Nephron progenitor cell (in vitro differentiated cells): ENCODE data around the gene TSEN34.
"Not testable (repeated sequence)": the region's sequence is repeated elsewhere in the genome, so short reads cannot be mapped to it uniquely, and the experiment has no call there.

ENCODE experiments used
- DNase-seq: peaks from one replicate; pipeline ENCODE4 v3.0.0; 2021
- H3K27ac Mint-ChIP-seq: 2 replicates; pipeline ENCODE4 v1.8.0; 2021; ENCODE audit warnings: mild to moderate bottlenecking, moderate library complexity, mixed read lengths
- H3K27me3 Mint-ChIP-seq: 2 replicates; pipeline ENCODE4 v1.8.0; 2021; ENCODE audit warnings: mild to moderate bottlenecking, low read depth, mixed read lengths; ENCODE audit not compliant: poor library complexity
- H3K36me3 Mint-ChIP-seq: 2 replicates; pipeline ENCODE4 v1.8.0; 2021; ENCODE audit warnings: low read depth, mixed read lengths
- H3K4me1 Mint-ChIP-seq: 2 replicates; pipeline ENCODE4 v1.8.0; 2021; ENCODE audit warnings: mixed read lengths
- H3K4me3 Mint-ChIP-seq: 2 replicates; pipeline ENCODE4 v1.8.0; 2021; ENCODE audit warnings: mild to moderate bottlenecking, moderate library complexity, mixed read lengths
- H3K9me3 Mint-ChIP-seq: 2 replicates; pipeline ENCODE4 v1.8.0; 2021; ENCODE audit warnings: mild to moderate bottlenecking, moderate library complexity, mixed read lengths
- TF ChIP-seq, protein P1 (sequence below): fragments of 200-600 bp; sonication (generic); IDR thresholded peaks from 2 replicates; pipeline ENCODE4 v1.5.0; 2021; ENCODE audit warnings: antibody characterized with exemption

The TSEN34 gene

DNA sequence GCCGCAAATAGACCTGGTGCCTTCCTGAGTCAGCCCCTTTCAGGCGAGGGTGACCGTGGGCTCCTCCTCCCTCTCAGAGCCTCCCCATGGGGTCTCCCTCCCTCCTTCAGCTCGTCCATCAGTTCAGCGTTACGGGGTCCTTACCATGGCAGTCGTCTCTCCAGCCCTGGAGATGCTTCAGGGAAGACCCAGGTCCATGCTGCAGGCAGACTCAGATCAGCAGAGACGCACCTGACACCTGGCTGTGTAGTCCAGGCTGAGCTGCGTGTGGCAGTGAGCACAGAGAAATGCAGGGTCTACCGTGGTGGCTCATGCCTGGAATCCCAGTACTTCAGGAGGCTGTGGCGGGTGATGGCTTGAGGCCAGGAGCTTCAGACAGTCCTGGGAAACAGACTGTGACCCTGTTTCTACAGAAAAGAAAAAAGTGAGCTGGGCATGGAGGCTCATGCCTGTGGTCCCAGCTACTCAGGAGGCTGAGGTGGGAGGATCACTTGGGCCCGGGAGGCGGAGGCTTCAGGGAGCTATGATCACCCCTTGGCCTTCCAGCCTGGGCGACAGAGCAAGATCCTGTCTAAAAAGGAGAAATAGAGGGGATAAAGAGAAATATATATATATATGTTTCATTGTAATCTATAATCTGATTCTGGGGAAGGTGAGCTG, 32.3 kb downstream of the TSEN34 start:
- Mint-ChIP-seq H3K27ac (peak overlapping the region; percentile 40), H3K4me1 (peaks cover 50% of the 10 kb centered on the region)

DNA sequence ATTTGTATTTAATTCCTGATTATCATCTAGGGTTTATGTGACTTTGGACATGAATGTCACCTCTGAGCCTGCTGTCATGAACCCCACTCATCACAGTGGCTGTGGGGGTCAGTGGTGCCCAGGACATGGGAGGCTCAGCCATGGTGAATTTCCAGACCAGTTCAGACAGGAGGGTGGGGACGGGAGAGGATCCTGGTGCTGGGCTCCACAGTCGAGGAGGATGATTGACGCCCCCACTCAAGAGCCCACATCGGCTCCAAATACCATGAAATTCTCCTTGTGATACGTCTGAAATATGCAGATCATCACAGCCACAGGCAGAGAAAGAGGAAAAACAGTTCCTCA, 32.8 kb downstream of the TSEN34 start:
- H3K27ac Mint-ChIP-seq, result peak overlapping the region; percentile 33

More for the DNA sequence above, 32.3 kb downstream of the TSEN34 start:
- peak overlapping the region; percentile 50 for H3K4me3 Mint-ChIP-seq
- DNase-seq, H3K36me3 Mint-ChIP-seq: not testable (repeated sequence)
- peaks cover 16% of the 10 kb centered on the region for H3K9me3 Mint-ChIP-seq
- H3K27me3 Mint-ChIP-seq, result peaks cover 11% of the 10 kb centered on the region

DNA sequence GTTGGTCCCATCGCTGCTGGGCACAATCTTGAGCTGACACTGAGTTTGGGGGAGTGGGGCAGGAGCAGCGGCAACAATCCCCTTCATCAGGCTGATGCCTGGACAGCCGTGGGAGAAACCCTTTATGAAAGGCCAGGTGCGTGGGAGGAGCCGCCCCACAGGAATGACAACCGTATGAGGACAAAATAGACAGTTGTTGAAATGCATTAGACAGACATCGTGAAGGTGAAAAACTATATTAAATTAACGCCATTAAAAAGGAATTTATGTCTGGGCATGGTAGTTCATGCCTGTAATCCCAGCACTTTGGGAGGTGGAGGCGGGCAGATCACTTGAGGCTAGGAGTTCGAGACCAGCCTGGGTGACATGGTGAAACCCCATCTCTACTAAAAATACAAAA, 33.5 kb downstream of the TSEN34 start:
- Mint-ChIP-seq H3K4me1 (peaks cover 40% of the 10 kb centered on the region), H3K9me3 (peaks cover 27% of the 10 kb centered on the region), H3K27me3 (peaks cover 22% of the 10 kb centered on the region), H3K36me3 (peaks cover 11% of the 10 kb centered on the region)
- not testable (repeated sequence) for H3K4me3 Mint-ChIP-seq, DNase-seq, H3K27ac Mint-ChIP-seq

More for the DNA sequence above, 32.8 kb downstream of the TSEN34 start:
- Mint-ChIP-seq H3K27me3 (peaks cover 16% of the 10 kb centered on the region), H3K9me3 (peaks cover 21% of the 10 kb centered on the region), H3K4me1 (peaks cover 45% of the 10 kb centered on the region)
- DNase-seq, H3K36me3 Mint-ChIP-seq, H3K4me3 Mint-ChIP-seq: not testable (repeated sequence)

DNA sequence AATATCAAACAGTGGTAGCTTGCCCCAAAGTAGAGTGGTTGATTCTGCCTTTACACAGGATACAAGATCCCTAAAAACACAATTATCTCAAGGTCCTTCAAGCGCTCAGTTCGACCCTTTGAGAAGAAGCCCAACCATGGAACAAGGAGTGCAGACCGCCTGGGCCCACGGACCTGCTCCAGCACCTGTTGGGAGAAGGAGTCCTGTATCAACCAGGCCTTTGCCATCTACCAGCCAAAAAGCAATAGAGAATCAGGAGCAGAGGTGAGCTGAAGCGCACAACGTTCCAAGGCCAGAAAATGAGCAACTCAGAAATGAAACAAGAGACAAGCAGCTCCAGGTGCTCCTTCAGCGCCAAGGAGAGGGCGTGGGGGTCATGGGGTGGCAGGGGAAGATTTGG, 38.0 kb downstream of the TSEN34 start:
- H3K4me3 Mint-ChIP-seq, result no peak overlapping the region
- H3K27ac Mint-ChIP-seq, result no peak overlapping the region
- H3K9me3 Mint-ChIP-seq, result peaks cover 29% of the 10 kb centered on the region
- H3K27me3 Mint-ChIP-seq, result peaks cover 50% of the 10 kb centered on the region
- TF ChIP-seq, protein P1, sequence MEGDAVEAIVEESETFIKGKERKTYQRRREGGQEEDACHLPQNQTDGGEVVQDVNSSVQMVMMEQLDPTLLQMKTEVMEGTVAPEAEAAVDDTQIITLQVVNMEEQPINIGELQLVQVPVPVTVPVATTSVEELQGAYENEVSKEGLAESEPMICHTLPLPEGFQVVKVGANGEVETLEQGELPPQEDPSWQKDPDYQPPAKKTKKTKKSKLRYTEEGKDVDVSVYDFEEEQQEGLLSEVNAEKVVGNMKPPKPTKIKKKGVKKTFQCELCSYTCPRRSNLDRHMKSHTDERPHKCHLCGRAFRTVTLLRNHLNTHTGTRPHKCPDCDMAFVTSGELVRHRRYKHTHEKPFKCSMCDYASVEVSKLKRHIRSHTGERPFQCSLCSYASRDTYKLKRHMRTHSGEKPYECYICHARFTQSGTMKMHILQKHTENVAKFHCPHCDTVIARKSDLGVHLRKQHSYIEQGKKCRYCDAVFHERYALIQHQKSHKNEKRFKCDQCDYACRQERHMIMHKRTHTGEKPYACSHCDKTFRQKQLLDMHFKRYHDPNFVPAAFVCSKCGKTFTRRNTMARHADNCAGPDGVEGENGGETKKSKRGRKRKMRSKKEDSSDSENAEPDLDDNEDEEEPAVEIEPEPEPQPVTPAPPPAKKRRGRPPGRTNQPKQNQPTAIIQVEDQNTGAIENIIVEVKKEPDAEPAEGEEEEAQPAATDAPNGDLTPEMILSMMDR, result no peak
- no peak for DNase-seq
- peaks cover 11% of the 10 kb centered on the region for H3K36me3 Mint-ChIP-seq
- peaks cover 12% of the 10 kb centered on the region for H3K4me1 Mint-ChIP-seq

DNA sequence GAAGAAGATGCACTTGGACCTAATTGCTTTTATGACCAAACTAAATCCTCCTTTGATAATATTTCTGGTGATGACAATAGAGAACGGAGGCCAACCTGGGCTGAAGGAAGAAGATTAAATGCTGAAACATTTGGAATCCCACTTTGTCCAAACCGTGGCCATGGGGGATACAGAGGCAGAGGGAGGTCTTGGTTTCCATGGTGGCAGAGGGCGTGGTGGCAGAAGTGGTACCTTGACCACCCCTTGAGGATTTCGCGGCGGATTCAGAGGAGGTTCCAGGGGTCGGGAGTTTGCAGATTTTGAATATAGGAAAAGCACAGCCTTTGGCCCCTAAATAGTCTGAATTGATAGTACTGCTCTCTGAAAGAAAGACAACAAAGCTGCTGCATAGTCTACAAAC, 38.9 kb downstream of the TSEN34 start:
- peaks cover 11% of the 10 kb centered on the region for H3K36me3 Mint-ChIP-seq
- H3K27me3 Mint-ChIP-seq, result peaks cover 58% of the 10 kb centered on the region
- H3K9me3 Mint-ChIP-seq, result peaks cover 38% of the 10 kb centered on the region
- H3K27ac Mint-ChIP-seq, result no peak overlapping the region
- no peak overlapping the region for H3K4me3 Mint-ChIP-seq
- TF ChIP-seq, protein P1, result no peak
- DNase-seq, result no peak
- H3K4me1 Mint-ChIP-seq, result peaks cover 11% of the 10 kb centered on the region

DNA sequence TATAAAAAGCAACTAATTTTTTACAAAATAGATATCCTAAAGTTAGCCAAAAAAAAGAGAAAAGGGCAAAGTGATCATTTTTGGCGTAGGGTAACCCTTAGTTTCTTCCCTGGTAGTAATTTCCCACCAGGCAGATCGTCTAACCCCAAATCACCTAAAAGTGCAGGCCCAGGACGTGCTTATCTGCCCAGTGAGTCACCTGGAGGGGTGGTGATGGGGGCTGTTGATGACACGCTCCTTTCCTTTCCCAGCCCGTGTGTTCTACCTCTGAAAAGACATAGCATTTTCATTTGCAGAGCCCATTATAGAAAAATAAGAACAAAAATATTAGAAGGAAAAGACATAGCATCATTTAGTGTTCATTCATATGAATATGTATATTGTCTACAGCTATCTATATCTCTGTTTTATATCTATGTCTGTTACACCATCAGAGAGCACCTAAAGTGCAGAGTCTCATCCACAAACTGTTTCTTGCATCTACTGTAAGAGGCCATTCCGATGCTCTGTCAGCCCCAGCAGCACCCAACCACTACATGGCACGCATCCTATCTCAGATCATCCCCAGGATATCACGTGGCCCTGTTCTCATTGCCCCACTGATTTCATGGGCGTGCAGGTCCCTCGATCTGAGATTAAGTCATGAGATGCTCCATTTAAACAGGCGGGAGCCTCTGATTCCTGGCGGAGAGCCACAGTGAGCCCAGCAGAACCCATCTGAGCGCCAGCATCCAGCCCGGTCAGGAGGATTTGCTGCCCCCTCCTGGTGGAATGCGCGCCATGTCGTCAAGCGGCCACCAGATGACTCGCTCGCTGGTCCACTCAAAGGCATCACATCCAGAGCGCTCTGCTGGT, 40.2 kb downstream of the TSEN34 start:
- H3K27me3 Mint-ChIP-seq, result peaks cover 59% of the 10 kb centered on the region
- peak; percentile 96 for DNase-seq
- peaks cover 11% of the 10 kb centered on the region for H3K36me3 Mint-ChIP-seq
- TF ChIP-seq, protein P1, result peak; percentile 98
- no peak overlapping the region for H3K4me3 Mint-ChIP-seq
- no peak overlapping the region for H3K27ac Mint-ChIP-seq
- H3K4me1 Mint-ChIP-seq, result peaks cover 5% of the 10 kb centered on the region
- H3K9me3 Mint-ChIP-seq, result peaks cover 41% of the 10 kb centered on the region

DNA sequence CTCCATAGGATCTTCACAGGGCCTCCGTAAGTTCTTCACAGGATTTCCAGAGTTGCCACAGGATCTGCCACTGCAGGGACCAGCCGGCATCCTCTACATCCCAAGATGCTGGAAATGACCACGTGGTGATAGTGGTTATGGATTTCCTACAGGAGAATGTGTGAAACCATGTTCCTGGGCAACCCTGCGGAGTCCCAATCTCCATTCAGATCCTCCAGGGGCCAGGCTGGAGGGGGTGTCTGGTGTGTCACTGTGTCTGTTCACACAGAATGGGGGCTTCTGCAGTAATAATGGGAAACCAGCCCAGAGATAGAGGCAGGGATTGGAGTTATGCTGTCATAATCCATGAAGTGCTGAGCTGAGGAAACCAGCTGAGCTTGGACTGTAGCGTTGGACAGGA, 42.8 kb downstream of the TSEN34 start:
- H3K27ac Mint-ChIP-seq, result no peak overlapping the region
- peaks cover 8% of the 10 kb centered on the region for H3K4me1 Mint-ChIP-seq
- H3K27me3 Mint-ChIP-seq, result peaks cover 69% of the 10 kb centered on the region
- no peak overlapping the region for H3K4me3 Mint-ChIP-seq
- peaks cover 29% of the 10 kb centered on the region for H3K9me3 Mint-ChIP-seq
- TF ChIP-seq, protein P1, result no peak
- H3K36me3 Mint-ChIP-seq, result peaks cover 4% of the 10 kb centered on the region
- no peak for DNase-seq

DNA sequence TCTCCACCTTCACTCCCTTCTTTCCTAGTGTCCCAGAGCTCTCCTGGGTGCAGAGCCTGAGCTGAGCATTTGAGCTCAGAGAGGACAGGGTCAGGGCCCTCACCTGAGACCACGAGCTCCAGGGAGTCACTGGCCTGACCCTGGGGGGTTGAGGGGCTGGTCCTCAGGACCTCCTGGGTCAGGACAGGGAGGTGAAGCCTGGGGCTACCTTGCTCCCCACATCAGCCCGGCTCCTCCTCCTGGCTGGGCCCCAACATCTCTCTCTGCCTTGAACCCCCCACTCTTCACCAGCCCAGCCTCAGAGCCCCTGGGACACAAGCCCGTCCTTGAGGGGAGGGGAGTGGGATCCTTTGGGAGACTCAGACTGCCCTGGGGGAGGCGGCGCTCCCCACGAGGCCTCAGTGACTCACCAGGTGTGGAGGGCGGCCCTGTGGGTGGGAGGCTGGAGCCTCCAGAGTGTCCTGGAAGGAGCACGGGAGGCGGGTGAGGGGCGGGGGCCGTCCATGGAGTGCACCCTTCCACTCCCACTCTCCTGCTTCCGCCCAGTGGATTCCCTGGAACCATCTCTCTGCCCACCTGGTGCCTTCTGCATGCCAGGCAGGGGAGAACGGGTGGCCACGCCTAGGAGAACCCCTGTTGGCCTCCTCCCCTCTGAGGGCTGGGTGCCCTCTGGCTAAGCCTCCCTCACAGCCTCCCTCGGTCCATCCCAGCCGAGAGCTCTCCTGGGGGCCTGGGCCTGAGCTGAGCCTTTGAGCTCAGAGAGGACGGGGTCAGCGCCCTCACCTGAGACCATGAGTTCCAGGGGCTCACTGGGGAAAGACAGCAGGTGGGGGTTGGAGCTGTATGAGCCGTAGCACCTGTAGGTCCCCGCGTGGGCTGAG, 48.6 kb downstream of the TSEN34 start:
- H3K27ac Mint-ChIP-seq, DNase-seq, H3K36me3 Mint-ChIP-seq: not testable (repeated sequence)
- H3K4me3 Mint-ChIP-seq, result peak overlapping the region; percentile 56
- peaks cover 19% of the 10 kb centered on the region for H3K9me3 Mint-ChIP-seq
- H3K4me1 Mint-ChIP-seq, result peaks cover 36% of the 10 kb centered on the region
- peaks cover 34% of the 10 kb centered on the region for H3K27me3 Mint-ChIP-seq

DNA sequence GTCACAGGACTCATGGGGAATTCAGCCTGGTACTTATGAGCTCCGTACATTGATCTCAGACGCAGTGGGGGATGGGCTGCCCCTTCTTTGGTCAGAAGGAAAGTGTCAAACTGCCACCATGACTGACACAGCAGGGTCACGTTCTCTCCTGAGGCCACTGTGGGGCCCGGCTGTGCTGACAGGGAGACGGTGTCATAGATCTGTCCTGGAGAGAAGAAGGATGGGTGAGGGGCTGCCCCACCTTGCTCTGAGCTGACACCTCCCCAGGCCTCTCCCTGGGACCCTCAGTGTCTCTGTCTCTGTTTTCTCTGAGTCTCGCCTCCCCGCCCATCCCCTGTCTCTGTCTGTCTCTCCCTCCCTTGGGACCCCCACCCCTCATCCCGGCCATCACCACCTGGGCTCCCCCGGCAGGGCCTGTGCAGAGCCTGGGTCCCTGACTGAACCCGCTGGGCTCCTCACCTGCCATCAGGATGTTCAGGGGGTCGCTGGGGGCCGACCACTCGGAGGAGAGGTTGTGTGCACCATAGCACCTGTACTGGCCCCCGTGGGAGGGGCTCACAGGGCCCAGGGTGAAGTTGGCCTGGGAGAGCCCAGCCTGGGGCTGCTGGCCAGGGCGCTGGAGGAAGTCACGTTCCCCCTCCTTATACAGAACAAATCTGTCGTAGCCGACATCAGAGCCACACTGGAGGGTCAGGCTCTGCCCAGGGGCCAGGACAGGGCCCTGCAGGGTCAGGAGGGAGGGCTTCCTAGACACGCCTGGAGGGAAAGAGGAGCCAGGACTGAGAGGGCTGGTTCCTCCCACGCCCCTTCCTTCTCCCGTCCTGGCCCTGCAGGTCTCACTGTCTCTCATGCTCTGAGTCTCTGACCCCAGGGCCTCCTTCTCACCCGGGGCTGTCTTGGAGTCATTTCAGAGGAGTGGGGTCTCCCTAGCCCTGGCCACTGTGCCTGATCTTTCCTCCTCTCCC, 49.5 kb downstream of the TSEN34 start:
- not testable (repeated sequence) for H3K36me3 Mint-ChIP-seq, DNase-seq
- peaks cover 11% of the 10 kb centered on the region for H3K9me3 Mint-ChIP-seq
- H3K4me3 Mint-ChIP-seq, result peak overlapping the region; percentile 56
- H3K4me1 Mint-ChIP-seq, result peaks cover 36% of the 10 kb centered on the region
- peak overlapping the region; percentile 84 for H3K27ac Mint-ChIP-seq
- peaks cover 28% of the 10 kb centered on the region for H3K27me3 Mint-ChIP-seq
